Measurements from ENCODE around the gene DOK7.

DOK7 gene

DNA sequence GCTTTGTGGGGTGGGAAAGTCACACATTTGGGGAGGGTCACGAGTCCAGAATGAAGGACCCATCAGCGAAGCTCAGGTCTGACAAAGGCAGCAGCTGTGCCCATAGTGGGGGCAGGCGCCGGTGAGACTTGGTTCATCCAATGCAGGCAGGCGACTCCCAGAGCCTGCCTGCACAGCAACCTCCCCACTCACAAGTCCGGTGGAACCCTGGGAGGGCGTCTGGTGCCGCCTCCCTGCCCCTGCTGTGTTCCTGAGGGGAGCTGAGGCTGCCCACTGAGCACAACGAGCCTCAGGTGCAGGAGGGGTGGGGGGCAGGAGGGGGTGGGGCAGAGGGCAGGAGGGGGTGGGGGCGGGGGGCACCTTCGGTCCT lies 55.4 kb downstream of the DOK7 start:
- no peak for TF ChIP-seq ZNF8 (CRISPR knock-in tag; IDR thresholded peaks at IDR 0.05)
- TF ChIP-seq OSR1 (CRISPR knock-in tag; IDR thresholded peaks at IDR 0.05): no peak
- no peak for TF ChIP-seq ZNF565 (CRISPR knock-in tag; conservative IDR thresholded peaks at IDR 0.05; ENCODE audit: low read depth)
- TF ChIP-seq, protein P1, sequence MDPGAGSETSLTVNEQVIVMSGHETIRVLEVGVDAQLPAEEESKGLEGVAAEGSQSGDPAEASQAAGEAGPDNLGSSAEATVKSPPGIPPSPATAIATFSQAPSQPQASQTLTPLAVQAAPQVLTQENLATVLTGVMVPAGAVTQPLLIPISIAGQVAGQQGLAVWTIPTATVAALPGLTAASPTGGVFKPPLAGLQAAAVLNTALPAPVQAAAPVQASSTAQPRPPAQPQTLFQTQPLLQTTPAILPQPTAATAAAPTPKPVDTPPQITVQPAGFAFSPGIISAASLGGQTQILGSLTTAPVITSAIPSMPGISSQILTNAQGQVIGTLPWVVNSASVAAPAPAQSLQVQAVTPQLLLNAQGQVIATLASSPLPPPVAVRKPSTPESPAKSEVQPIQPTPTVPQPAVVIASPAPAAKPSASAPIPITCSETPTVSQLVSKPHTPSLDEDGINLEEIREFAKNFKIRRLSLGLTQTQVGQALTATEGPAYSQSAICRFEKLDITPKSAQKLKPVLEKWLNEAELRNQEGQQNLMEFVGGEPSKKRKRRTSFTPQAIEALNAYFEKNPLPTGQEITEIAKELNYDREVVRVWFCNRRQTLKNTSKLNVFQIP (CRISPR knock-in tag; IDR thresholded peaks at IDR 0.05; ENCODE audit: borderline replicate concordance, low read depth): no peak
- no peak for TF ChIP-seq CSDC2 (CRISPR knock-in tag; IDR thresholded peaks at IDR 0.05)
- TF ChIP-seq, protein P2, sequence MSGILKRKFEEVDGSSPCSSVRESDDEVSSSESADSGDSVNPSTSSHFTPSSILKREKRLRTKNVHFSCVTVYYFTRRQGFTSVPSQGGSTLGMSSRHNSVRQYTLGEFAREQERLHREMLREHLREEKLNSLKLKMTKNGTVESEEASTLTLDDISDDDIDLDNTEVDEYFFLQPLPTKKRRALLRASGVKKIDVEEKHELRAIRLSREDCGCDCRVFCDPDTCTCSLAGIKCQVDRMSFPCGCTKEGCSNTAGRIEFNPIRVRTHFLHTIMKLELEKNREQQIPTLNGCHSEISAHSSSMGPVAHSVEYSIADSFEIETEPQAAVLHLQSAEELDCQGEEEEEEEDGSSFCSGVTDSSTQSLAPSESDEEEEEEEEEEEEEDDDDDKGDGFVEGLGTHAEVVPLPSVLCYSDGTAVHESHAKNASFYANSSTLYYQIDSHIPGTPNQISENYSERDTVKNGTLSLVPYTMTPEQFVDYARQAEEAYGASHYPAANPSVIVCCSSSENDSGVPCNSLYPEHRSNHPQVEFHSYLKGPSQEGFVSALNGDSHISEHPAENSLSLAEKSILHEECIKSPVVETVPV (CRISPR knock-in tag; IDR thresholded peaks at IDR 0.05): no peak
- no peak for TF ChIP-seq ZC3H10 (CRISPR knock-in tag; IDR thresholded peaks at IDR 0.05)
- no peak for TF ChIP-seq ZFP3 (CRISPR knock-in tag; IDR thresholded peaks at IDR 0.05)
- no peak for TF ChIP-seq ESRRG (CRISPR knock-in tag; IDR thresholded peaks at IDR 0.05)
- TF ChIP-seq ZFP30 (CRISPR knock-in tag; IDR thresholded peaks at IDR 0.05): no peak
- TF ChIP-seq, protein P3, sequence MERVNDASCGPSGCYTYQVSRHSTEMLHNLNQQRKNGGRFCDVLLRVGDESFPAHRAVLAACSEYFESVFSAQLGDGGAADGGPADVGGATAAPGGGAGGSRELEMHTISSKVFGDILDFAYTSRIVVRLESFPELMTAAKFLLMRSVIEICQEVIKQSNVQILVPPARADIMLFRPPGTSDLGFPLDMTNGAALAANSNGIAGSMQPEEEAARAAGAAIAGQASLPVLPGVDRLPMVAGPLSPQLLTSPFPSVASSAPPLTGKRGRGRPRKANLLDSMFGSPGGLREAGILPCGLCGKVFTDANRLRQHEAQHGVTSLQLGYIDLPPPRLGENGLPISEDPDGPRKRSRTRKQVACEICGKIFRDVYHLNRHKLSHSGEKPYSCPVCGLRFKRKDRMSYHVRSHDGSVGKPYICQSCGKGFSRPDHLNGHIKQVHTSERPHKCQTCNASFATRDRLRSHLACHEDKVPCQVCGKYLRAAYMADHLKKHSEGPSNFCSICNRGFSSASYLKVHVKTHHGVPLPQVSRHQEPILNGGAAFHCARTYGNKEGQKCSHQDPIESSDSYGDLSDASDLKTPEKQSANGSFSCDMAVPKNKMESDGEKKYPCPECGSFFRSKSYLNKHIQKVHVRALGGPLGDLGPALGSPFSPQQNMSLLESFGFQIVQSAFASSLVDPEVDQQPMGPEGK (CRISPR knock-in tag; IDR thresholded peaks at IDR 0.05; ENCODE audit: borderline replicate concordance): no peak
- TF ChIP-seq ARNTL (CRISPR knock-in tag; IDR thresholded peaks at IDR 0.05; ENCODE audit: borderline replicate concordance, low read depth): no peak
- no peak for TF ChIP-seq TCF4 (CRISPR knock-in tag; IDR thresholded peaks at IDR 0.05; ENCODE audit: borderline replicate concordance)
- TF ChIP-seq BACH2 (CRISPR knock-in tag; IDR thresholded peaks at IDR 0.05; ENCODE audit: borderline replicate concordance): no peak
- TF ChIP-seq RARB (CRISPR knock-in tag; IDR thresholded peaks at IDR 0.05): no peak
- TF ChIP-seq TOX (CRISPR knock-in tag; IDR thresholded peaks at IDR 0.05; ENCODE audit: borderline replicate concordance): no peak

DNA sequence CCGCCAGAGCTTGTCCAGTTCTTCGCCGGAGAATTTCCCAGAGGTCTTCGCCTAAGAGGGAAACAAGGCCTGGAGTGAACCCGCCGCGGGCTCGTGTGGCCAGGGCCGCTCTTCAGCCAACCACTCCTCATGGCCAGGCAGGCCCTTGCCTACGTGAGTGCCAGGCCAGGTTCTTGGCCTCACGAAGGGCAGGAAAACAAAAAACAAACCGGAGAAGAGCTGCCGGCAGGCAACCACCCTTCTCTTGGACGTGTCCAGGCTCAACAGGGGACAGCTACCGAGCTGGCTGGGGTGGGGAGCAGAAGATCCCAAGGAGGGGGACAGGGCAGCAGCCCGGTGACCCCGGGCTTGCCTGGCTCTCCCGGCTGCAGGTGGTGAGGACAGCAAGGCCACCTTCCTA lies 55.8 kb downstream of the DOK7 start:
- no peak for TF ChIP-seq TCF4 (CRISPR knock-in tag; IDR thresholded peaks at IDR 0.05; ENCODE audit: borderline replicate concordance)
- TF ChIP-seq ZNF565 (CRISPR knock-in tag; conservative IDR thresholded peaks at IDR 0.05; ENCODE audit: low read depth): no peak
- TF ChIP-seq TOX (CRISPR knock-in tag; IDR thresholded peaks at IDR 0.05; ENCODE audit: borderline replicate concordance): no peak
- ATAC-seq: no peak

More for the DNA sequence above, 55.4 kb downstream of the DOK7 start:
- ATAC-seq: no peak

DNA sequence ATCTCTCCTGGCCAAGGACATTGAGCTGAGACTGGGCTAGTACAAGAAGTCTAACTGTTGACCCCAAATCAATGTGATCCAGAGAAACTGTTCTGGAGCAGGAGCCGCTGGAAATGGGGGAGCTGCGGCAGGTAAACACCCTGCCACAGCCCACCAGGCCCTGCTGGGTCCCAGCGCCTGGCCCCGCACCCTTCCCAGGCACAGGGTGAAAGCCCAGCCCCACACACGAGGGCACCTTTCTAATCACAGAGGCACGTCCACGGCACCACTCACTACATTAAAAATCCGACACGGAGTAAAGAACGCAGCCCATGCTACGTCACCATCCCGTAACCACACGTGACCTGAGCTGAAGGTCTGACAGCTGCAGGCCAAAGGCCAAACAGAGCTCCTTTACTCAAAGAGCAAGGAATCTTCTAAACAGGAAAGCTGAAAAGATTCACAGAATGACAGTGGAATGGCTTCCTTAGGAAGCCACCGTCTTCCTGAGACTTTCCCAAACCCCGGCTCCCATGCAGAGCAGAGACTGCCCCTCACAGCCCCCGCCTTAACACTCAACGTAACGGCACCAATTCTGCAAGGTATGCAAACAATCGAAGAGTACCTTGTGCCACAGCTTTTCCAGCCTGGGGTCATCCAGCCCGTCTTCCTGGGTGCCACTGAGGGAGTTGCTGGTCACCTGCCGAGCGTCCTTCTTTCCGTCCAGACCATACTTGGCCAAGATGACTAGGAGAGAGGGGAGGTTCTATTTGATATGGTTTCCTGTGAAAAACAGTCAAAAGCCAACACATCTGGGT lies 56.6 kb downstream of the DOK7 start:
- no peak for TF ChIP-seq RARB (CRISPR knock-in tag; IDR thresholded peaks at IDR 0.05)
- TF ChIP-seq, protein P3 (CRISPR knock-in tag; IDR thresholded peaks at IDR 0.05; ENCODE audit: borderline replicate concordance): no peak
- no peak for TF ChIP-seq TCF4 (CRISPR knock-in tag; IDR thresholded peaks at IDR 0.05; ENCODE audit: borderline replicate concordance)
- TF ChIP-seq ZNF565 (CRISPR knock-in tag; conservative IDR thresholded peaks at IDR 0.05; ENCODE audit: low read depth): no peak
- TF ChIP-seq, protein P4, sequence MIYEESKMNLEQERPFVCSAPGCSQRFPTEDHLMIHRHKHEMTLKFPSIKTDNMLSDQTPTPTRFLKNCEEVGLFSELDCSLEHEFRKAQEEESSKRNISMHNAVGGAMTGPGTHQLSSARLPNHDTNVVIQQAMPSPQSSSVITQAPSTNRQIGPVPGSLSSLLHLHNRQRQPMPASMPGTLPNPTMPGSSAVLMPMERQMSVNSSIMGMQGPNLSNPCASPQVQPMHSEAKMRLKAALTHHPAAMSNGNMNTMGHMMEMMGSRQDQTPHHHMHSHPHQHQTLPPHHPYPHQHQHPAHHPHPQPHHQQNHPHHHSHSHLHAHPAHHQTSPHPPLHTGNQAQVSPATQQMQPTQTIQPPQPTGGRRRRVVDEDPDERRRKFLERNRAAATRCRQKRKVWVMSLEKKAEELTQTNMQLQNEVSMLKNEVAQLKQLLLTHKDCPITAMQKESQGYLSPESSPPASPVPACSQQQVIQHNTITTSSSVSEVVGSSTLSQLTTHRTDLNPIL (CRISPR knock-in tag; IDR thresholded peaks at IDR 0.05; ENCODE audit: low read depth): no peak
- TF ChIP-seq CSDC2 (CRISPR knock-in tag; IDR thresholded peaks at IDR 0.05): no peak
- TF ChIP-seq OSR1 (CRISPR knock-in tag; IDR thresholded peaks at IDR 0.05): no peak
- TF ChIP-seq ZFP3 (CRISPR knock-in tag; IDR thresholded peaks at IDR 0.05): no peak
- no peak for TF ChIP-seq TOX (CRISPR knock-in tag; IDR thresholded peaks at IDR 0.05; ENCODE audit: borderline replicate concordance)
- no peak for TF ChIP-seq SNAI2 (CRISPR knock-in tag; IDR thresholded peaks at IDR 0.05)
- TF ChIP-seq ISL1 (CRISPR knock-in tag; IDR thresholded peaks at IDR 0.05): no peak
- TF ChIP-seq ZFP30 (CRISPR knock-in tag; IDR thresholded peaks at IDR 0.05): no peak
- ATAC-seq: no peak
